Measurements from ENCODE around the gene HOXB8.

HOXB8 gene

DNA sequence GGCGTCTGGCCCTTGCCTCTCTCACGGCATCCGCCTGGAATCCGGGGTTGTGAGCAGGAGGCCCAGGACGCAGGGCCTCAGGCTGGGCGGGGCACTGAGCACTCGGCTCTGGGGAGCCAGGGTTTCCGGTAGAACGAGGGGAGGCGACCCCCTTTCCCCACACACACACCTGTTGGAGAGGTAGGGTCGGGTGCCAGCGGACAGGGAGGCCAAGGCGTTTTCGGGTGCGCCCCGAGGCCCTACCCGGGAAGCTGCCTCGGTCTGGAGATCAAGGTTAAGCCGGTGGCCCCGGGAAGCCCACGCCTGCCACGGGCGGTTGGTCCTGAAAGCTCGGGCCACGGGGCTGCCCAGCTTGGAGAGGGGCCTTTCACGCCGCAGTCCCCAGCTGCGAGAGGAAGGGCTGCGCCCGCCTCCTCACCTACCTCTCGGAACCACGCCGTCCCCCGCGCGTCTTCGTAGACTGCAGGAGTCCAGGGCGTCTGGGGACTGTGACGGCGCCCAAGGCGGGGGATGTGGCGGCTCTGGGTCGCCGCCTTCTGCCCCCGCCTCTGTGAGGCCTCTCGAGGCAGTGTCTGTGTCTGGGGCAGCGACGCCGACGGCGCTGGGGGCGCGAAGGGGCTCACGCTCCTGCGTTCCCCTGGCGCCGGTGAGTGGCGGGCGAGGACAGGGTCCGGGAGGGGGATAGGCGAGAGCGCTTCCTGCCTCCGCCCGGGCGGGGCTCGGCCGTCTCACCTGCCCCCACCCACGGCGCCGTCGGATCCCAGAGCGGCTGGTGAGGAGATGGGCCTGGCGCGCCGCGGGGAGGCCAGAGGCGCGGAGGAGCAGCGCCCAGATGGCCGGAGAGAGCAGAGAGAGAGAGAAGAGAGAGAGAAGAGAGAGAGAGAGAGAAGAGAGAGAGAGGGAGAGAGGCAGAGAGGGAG is 31.4 kb upstream of the HOXB8 start:
- TF ChIP-seq, protein P1, sequence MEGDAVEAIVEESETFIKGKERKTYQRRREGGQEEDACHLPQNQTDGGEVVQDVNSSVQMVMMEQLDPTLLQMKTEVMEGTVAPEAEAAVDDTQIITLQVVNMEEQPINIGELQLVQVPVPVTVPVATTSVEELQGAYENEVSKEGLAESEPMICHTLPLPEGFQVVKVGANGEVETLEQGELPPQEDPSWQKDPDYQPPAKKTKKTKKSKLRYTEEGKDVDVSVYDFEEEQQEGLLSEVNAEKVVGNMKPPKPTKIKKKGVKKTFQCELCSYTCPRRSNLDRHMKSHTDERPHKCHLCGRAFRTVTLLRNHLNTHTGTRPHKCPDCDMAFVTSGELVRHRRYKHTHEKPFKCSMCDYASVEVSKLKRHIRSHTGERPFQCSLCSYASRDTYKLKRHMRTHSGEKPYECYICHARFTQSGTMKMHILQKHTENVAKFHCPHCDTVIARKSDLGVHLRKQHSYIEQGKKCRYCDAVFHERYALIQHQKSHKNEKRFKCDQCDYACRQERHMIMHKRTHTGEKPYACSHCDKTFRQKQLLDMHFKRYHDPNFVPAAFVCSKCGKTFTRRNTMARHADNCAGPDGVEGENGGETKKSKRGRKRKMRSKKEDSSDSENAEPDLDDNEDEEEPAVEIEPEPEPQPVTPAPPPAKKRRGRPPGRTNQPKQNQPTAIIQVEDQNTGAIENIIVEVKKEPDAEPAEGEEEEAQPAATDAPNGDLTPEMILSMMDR (IDR thresholded peaks at IDR 0.05): no peak

DNA sequence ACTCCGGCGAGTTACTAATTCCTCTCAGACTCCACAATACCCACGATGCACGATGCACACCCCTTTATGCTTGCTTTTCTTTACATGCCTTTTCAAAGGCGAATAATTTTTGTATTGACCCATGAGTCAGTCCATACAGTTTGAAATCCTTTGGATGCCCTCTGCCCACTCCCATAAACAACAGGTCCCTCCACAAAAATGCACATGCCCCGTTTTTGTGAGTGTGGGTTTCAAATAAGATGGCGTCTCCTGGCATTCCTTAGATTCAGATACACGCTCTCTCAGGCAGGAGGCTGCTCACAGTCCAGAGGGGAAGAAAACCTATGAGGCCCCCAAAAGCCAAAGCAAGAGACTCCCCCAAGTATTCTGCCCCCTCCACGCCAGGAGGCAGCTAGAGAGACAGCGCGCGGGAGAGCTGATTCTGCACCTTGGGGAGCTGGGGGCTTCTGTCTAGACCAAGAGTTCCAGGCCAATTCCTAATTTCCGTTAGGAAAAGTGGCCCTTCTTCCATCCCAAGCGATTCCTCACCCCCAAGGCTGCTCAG is 30.6 kb upstream of the HOXB8 start:
- TF ChIP-seq, protein P1 (IDR thresholded peaks at IDR 0.05): no peak

DNA sequence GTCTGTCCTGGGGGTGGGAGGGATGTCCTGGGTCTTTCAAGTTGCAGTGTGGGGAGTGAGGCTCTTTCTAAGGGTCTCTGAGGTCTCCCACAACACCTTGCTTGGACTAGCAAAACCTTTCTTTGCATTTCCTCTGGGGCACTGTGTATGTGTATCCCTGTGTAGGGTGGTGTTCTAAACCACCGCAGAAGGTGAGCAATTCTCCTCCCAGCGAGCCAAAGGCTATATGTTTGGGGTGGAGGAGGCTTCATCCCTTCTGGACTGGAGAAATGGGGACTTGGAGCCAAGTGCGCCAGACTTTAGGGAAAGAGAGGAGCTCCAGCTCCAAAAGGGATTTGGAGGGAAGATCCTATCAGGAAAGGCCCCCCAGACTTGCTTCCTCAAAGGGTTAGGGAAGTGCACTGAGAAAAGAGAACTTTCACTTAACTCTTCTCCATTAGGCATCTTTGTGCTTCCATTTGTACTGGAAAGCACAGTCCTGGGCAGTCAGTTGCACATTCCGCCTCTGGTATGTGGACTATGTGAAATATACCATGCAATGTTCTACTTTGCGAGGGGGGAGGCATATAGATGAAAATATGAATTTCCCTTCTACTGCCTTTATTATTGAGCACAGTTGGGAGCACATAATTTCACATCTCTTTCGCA is 29.9 kb upstream of the HOXB8 start:
- TF ChIP-seq, protein P1 (IDR thresholded peaks at IDR 0.05): no peak

DNA sequence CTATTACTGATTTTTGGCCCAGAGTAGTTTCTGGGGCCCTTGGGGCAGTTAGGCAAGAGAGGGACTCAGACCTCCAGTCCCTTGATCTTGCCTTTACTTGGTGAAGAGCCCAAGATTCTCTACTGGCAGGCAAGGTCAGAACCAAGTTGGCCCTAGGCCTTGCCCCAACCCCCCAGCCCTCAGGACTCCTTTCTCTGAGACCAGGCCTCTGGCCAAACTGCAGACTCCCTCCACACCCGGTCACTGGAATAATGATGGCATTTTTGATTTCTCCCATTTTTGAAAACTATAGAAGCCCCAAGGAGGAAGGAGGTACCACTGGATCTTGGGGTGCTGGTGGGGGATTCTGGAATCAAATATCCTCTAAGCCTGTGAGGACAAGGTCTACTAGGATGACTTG is 29.1 kb upstream of the HOXB8 start:
- TF ChIP-seq, protein P1 (IDR thresholded peaks at IDR 0.05): no peak

DNA sequence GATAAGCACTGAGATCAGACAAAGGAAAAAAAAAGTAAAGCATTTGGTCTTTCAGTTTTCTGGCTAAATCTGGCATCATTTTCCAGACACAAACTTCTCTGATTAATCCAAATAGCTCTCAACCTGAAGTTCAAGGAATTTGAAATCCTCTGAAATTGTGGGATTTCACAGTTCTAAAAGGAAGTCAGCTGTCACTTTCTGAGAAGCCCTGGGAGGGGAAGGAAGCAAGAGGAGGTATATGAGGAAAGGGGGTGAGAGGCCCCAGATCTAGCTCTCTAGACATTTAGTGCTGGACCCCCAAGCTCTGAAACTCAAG is 28.6 kb upstream of the HOXB8 start:
- TF ChIP-seq, protein P1 (IDR thresholded peaks at IDR 0.05): no peak

DNA sequence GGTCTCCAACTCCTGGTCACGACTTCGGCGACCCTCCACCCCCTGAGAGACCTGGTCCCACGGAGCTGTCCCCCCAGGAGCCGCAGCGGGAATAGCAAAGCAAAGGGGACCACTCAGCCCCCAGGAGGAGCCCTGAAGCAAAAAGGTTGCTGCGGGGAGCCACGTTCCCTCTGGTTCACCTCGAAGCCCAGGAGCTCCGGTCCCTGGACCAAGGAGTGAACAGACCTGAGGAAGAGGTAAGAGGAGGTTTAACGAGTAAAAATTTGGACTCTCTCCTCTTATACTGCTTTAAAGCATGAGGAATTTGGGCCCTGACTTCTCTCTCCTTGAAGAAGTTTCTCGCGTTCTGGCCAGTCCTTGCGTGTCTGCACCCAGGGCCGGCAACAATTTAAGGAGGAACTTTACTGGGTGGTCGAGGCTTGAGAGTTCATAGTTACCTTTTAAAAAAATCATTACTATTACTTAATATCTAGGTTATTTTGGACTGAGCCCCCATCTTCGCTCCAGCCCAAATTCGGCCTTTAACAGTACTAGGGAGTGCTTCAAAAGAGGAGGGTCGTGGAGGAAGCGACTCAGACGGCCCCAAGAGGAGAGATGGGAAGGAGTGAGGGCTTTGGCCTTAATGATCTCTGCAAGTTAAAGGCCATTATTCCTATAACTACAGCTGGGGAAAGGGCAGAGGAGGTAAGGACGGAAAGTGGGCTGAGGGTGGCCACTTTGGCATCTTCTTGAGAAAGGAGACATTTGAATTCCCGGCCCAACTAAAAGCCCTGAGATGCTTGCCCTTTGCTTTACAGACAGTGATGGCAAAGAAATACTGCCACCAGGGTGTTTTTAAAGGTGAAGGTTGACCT is 28.0 kb upstream of the HOXB8 start:
- TF ChIP-seq, protein P1 (IDR thresholded peaks at IDR 0.05): no peak

Data from LNCAP (cell line).